ENCODE results near the gene PRSS38.

Gene PRSS38

GRCh38 chr1:227793079-227793947 lies 22.2 kb upstream of the PRSS38 start:
- DNase-seq (ENCODE audit: low read depth in 1 of 2, low spot score in 1 of 2) = no peak

GRCh38 chr1:227793948-227794816 lies 21.3 kb upstream of the PRSS38 start:
- no peak for DNase-seq (ENCODE audit: low read depth in 1 of 2, low spot score in 1 of 2)

GRCh38 chr1:227794817-227795192 lies 20.7 kb upstream of the PRSS38 start:
- no peak for DNase-seq (ENCODE audit: low read depth in 1 of 2, low spot score in 1 of 2)

- no peak for DNase-seq (ENCODE audit: low read depth in 1 of 2, low spot score in 1 of 2)
Observed at GRCh38 chr1:227795732-227796131, 19.7 kb upstream of the PRSS38 start.

- no peak for DNase-seq (ENCODE audit: low read depth in 1 of 2, low spot score in 1 of 2)
Observed at GRCh38 chr1:227796359-227796915, 19.0 kb upstream of the PRSS38 start.

- no peak for DNase-seq (ENCODE audit: low read depth in 1 of 2, low spot score in 1 of 2)
Observed at GRCh38 chr1:227797144-227797543, 18.3 kb upstream of the PRSS38 start.

GRCh38 chr1:227797625-227798024 lies 17.9 kb upstream of the PRSS38 start:
- no peak for DNase-seq (ENCODE audit: low read depth in 1 of 2, low spot score in 1 of 2)

- DNase-seq (ENCODE audit: low read depth in 1 of 2, low spot score in 1 of 2) = no peak
Observed at GRCh38 chr1:227798078-227798802, 17.2 kb upstream of the PRSS38 start.

- no peak for DNase-seq (ENCODE audit: low read depth in 1 of 2, low spot score in 1 of 2)
Observed at GRCh38 chr1:227799756-227800155, 15.7 kb upstream of the PRSS38 start.

- no peak for DNase-seq (ENCODE audit: low read depth in 1 of 2, low spot score in 1 of 2)
Observed at GRCh38 chr1:227803933-227804332, 11.5 kb upstream of the PRSS38 start.

GRCh38 chr1:227805606-227806197 lies 9.8 kb upstream of the PRSS38 start:
- DNase-seq (ENCODE audit: low read depth in 1 of 2, low spot score in 1 of 2) = no peak

- DNase-seq (ENCODE audit: low read depth in 1 of 2, low spot score in 1 of 2) = no peak
Observed at GRCh38 chr1:227808566-227808965, 6.9 kb upstream of the PRSS38 start.

- no peak for DNase-seq (ENCODE audit: low read depth in 1 of 2, low spot score in 1 of 2)
Observed at GRCh38 chr1:227809026-227809425, 6.4 kb upstream of the PRSS38 start.

- no peak for DNase-seq (ENCODE audit: low read depth in 1 of 2, low spot score in 1 of 2)
Observed at GRCh38 chr1:227813962-227814361, 1.5 kb upstream of the PRSS38 start.

GRCh38 chr1:227816750-227817446 lies 1.4 kb downstream of the PRSS38 start:
- DNase-seq (ENCODE audit: low read depth in 1 of 2, low spot score in 1 of 2) = no peak

GRCh38 chr1:227823537-227823936 lies 8.1 kb downstream of the PRSS38 start:
- DNase-seq (ENCODE audit: low read depth in 1 of 2, low spot score in 1 of 2) = no peak

- no peak for DNase-seq (ENCODE audit: low read depth in 1 of 2, low spot score in 1 of 2)
Observed at GRCh38 chr1:227824204-227824603, 8.7 kb downstream of the PRSS38 start.

- no peak for DNase-seq (ENCODE audit: low read depth in 1 of 2, low spot score in 1 of 2)
Observed at GRCh38 chr1:227828786-227829185, 13.3 kb downstream of the PRSS38 start.

- no peak for DNase-seq (ENCODE audit: low read depth in 1 of 2, low spot score in 1 of 2)
Observed at GRCh38 chr1:227838181-227838580, 22.7 kb downstream of the PRSS38 start.

- DNase-seq (ENCODE audit: low read depth in 1 of 2, low spot score in 1 of 2) = no peak
Observed at GRCh38 chr1:227841096-227841495, 25.6 kb downstream of the PRSS38 start.

Data from activated CD4-positive, alpha-beta T cell treated with anti-CD3 and anti-CD28 coated beads, Interleukin-2, amount 50 U/mL, for 24 hours (primary cell).